Measurements from ENCODE around the gene ELMO1. TPM values are rescaled to one million over a fixed set of nuclear protein-coding genes. Genes with fewer than 3 reads are reported as not detected.

The ELMO1 gene
- total RNA-seq, 1 donor from 2014 or later = 151 TPM

DNA sequence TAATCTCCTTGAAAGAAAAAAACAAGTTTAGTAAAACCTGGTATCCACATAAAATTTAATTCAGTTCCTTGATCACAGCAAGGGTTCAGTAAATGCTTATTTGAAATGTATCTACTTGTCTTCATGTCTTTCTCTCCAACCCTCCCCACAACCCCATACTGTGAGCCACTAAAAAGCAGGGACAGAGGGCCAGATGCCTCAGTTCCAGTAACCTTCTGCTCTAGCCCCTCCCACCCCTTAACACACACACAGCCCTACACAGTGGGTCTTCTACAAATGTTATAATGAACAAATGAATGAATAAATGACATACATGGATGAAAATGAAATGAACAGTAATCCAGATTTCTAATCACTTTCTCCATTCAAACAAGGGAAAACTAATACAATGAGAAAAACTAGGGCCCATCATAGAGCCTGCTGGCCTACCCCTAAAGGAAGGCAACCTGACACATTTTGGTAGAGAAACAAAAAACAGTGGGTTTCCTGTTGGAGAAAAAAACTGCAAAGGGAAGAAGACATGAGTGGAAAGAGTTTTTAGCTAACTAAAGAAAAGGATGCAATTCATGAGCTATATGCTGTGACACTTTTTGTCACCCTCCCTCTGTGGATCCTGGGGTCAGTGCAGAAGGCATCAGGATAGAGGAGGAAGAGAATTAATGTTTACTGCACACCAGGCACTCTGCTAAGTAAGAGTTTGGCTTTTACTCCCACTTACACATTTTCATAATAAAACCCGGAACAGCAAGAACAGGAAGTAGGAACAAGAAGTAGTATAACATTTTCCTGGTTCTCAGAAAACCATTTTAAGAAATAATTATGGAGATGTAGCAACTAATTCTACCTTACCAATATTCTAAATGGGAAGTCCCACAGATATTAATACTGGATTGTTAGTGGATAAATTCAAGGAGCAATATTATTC, 38.1 kb downstream of the ELMO1 start:
- no peak for DNase-seq (ENCODE audit: low spot score)
- TF ChIP-seq, protein P1, sequence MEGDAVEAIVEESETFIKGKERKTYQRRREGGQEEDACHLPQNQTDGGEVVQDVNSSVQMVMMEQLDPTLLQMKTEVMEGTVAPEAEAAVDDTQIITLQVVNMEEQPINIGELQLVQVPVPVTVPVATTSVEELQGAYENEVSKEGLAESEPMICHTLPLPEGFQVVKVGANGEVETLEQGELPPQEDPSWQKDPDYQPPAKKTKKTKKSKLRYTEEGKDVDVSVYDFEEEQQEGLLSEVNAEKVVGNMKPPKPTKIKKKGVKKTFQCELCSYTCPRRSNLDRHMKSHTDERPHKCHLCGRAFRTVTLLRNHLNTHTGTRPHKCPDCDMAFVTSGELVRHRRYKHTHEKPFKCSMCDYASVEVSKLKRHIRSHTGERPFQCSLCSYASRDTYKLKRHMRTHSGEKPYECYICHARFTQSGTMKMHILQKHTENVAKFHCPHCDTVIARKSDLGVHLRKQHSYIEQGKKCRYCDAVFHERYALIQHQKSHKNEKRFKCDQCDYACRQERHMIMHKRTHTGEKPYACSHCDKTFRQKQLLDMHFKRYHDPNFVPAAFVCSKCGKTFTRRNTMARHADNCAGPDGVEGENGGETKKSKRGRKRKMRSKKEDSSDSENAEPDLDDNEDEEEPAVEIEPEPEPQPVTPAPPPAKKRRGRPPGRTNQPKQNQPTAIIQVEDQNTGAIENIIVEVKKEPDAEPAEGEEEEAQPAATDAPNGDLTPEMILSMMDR (IDR thresholded peaks at IDR 0.05; ENCODE audit: unreplicated experiment) = no peak
- H3K9me3 Mint-ChIP-seq (ENCODE audit: unreplicated experiment) = no peaks in the 10 kb centered on the region
- H3K27me3 Mint-ChIP-seq (ENCODE audit: unreplicated experiment) = peaks cover 2% of the 10 kb centered on the region
- H3K4me1 Mint-ChIP-seq (ENCODE audit: unreplicated experiment) = peaks cover 57% of the 10 kb centered on the region
- H3K4me3 Mint-ChIP-seq (ENCODE audit: unreplicated experiment) = no peak overlapping the region
- H3K36me3 Mint-ChIP-seq (ENCODE audit: low read depth, unreplicated experiment) = peaks cover 20% of the 10 kb centered on the region
- H3K27ac Mint-ChIP-seq (ENCODE audit: unreplicated experiment) = peak overlapping the region; percentile 50

DNA sequence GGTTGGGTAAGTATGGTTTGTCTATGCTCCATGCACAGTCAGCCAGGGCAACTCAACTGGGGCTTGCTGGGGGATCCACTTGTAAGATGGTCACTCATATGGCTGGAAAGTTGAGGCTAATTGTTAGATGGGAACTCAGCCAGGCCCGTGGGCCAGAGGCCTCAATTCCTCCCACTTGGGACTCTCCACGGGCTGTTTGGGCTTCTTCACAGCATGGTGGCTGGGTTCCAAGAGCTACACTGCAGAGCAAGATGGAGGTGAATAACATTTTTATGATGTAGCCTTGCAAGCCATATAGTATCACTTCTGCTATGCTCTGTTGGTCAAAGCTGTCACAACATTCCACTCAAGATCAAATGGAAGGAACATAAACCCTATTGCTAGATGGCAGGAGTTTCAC, 39.2 kb downstream of the ELMO1 start:
- no peak overlapping the region for H3K4me3 Mint-ChIP-seq (ENCODE audit: unreplicated experiment)
- TF ChIP-seq, protein P1 (IDR thresholded peaks at IDR 0.05; ENCODE audit: unreplicated experiment) = no peak
- peaks cover 19% of the 10 kb centered on the region for H3K36me3 Mint-ChIP-seq (ENCODE audit: low read depth, unreplicated experiment)
- H3K27me3 Mint-ChIP-seq (ENCODE audit: unreplicated experiment) = peaks cover 2% of the 10 kb centered on the region
- DNase-seq (ENCODE audit: low spot score) = no peak
- H3K4me1 Mint-ChIP-seq (ENCODE audit: unreplicated experiment) = peaks cover 67% of the 10 kb centered on the region
- H3K27ac Mint-ChIP-seq (ENCODE audit: unreplicated experiment) = no peak overlapping the region
- no peaks in the 10 kb centered on the region for H3K9me3 Mint-ChIP-seq (ENCODE audit: unreplicated experiment)

DNA sequence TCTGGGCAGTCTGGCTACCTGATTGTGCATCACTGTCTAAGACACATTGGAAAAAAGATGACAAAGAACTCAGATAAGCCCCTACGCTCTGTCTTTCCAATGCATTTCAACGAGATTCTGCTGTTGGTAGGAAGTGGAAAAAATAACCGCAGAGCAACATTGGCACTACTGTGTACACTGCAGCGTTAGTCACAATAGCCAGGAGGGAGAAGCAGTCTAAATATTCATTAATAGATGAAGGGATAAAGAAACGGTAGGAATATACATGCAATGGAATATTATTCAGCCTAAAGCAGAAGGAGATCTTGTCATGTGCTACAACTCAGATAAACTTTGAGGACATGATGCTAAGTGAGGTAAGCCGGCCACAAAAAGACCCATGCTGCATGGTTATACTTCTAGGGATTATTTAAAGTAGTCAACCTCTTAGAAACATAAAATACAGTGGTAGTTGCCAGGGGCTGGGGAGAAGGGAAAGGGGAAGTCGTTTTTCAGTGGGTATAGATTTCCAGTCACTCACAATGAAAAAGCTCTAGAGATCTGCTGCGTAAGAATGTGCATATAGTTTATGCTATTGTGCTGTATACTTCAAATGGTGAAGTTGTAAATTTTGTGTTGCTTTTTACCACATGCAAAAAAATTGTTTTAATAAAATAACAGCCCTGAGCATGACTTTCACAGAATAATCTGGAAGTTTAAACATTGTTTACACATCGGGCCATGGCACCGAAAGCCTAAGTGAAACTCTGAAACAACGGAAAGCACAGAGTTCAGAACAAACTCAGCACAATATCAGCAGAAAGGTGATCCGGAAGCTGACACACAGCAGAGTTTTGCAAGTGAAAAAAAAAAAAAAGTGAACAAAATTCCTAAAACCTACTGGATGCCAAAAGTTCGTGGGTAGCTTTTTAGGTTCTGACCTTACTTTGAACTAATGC, 40.1 kb downstream of the ELMO1 start:
- TF ChIP-seq, protein P1 (IDR thresholded peaks at IDR 0.05; ENCODE audit: unreplicated experiment) = no peak
- no peak overlapping the region for H3K4me3 Mint-ChIP-seq (ENCODE audit: unreplicated experiment)
- H3K4me1 Mint-ChIP-seq (ENCODE audit: unreplicated experiment) = peaks cover 67% of the 10 kb centered on the region
- H3K36me3 Mint-ChIP-seq (ENCODE audit: low read depth, unreplicated experiment) = peaks cover 14% of the 10 kb centered on the region
- H3K27me3 Mint-ChIP-seq (ENCODE audit: unreplicated experiment) = peaks cover 2% of the 10 kb centered on the region
- no peak for DNase-seq (ENCODE audit: low spot score)
- H3K27ac Mint-ChIP-seq (ENCODE audit: unreplicated experiment) = peak overlapping the region; percentile 87
- H3K9me3 Mint-ChIP-seq (ENCODE audit: unreplicated experiment) = no peaks in the 10 kb centered on the region

DNA sequence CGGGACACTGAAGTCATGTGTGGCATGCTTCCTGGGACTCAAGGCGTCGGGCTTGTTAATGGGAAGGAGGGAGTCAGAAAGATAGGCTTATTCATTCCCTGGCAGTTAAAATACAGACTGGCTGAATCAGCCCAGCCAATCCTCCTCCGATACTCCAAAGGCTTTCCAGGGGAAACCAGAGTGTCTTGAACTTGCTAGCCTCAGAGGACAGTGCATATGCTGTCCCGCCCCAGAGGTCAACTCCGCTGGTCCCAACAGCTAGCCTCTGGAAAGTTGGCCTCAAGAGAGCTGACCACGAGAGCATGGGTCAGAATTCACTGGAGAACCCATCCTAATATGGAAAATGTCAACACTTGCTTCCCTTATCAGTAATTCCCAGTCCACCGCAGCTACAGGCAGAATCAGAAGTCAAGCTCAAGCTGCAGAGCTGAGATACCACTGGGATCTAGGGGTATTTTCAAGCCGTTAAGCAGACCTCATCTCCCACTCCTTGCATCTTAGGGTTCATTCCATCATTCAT, 43.0 kb downstream of the ELMO1 start:
- peaks cover under 1% of the 10 kb centered on the region for H3K27me3 Mint-ChIP-seq (ENCODE audit: unreplicated experiment)
- H3K4me3 Mint-ChIP-seq (ENCODE audit: unreplicated experiment) = peak overlapping the region; percentile 29
- peak overlapping the region; percentile 64 for H3K27ac Mint-ChIP-seq (ENCODE audit: unreplicated experiment)
- no peak for DNase-seq (ENCODE audit: low spot score)
- TF ChIP-seq, protein P1 (IDR thresholded peaks at IDR 0.05; ENCODE audit: unreplicated experiment) = no peak
- H3K4me1 Mint-ChIP-seq (ENCODE audit: unreplicated experiment) = peaks cover 72% of the 10 kb centered on the region
- H3K36me3 Mint-ChIP-seq (ENCODE audit: low read depth, unreplicated experiment) = peaks cover 15% of the 10 kb centered on the region
- no peaks in the 10 kb centered on the region for H3K9me3 Mint-ChIP-seq (ENCODE audit: unreplicated experiment)

Data from endothelial cell (in vitro differentiated cells).